WTC11 (cell line): ENCODE measurements around the gene LASP1NB.

Source experiments
- ATAC-seq: fragments of 200-7000 bp; cut with Tn5 transposase; 2 replicates; pipeline ENCODE4 v1.10.0; 2021; ENCODE audit warnings: mild to moderate bottlenecking, moderate library complexity
- CTCF ChIA-PET: fragments of 300-600 bp; sonication (Branson Sonifier 250); formaldehyde crosslinking; loops from one replicate; lab custom pipeline; 2021; ENCODE audit warnings: antibody characterized with exemption; lab: Charles Lee
- POLR2A ChIA-PET: fragments of 350-600 bp; sonication (Branson Sonifier 250); formaldehyde crosslinking; loops from one replicate; lab custom pipeline; 2021; ENCODE audit warnings: antibody characterized with exemption; lab: Charles Lee
- DNase-seq: peaks from one replicate; pipeline ENCODE4 v3.0.0; 2021; ENCODE audit warnings: low spot score
- H3K27ac Mint-ChIP-seq: 2 replicates; pipeline ENCODE4 v1.8.0; 2021; ENCODE audit warnings: mixed read lengths
- H3K27me3 Mint-ChIP-seq: 2 replicates; pipeline ENCODE4 v1.8.0; 2021; ENCODE audit warnings: low read depth, mild to moderate bottlenecking, moderate library complexity, mixed read lengths
- H3K36me3 Mint-ChIP-seq: 2 replicates; pipeline ENCODE4 v1.8.0; 2021; ENCODE audit warnings: mixed read lengths
- H3K4me1 Mint-ChIP-seq: 2 replicates; pipeline ENCODE4 v1.8.0; 2022; ENCODE audit warnings: mixed read lengths
- H3K4me3 Mint-ChIP-seq: 2 replicates; pipeline ENCODE4 v1.8.0; 2021; ENCODE audit warnings: mild to moderate bottlenecking, moderate library complexity, mixed read lengths
- H3K9me3 Mint-ChIP-seq: 2 replicates; pipeline ENCODE4 v1.8.0; 2021; ENCODE audit warnings: mixed read lengths
- AFF4 ChIP-seq: sonication (generic); formaldehyde crosslinking; IDR thresholded peaks from 2 replicates; pipeline ENCODE4 v1.8.1; 2023; ENCODE audit warnings: mild to moderate bottlenecking, missing genetic modification reagents, borderline replicate concordance
- CTCF ChIP-seq: fragments of 200-600 bp; IDR thresholded peaks from 2 replicates; pipeline ENCODE4 v1.8.0; 2022; ENCODE audit warnings: antibody characterized with exemption
- E2F1 ChIP-seq: sonication (generic); formaldehyde crosslinking; IDR thresholded peaks from 2 replicates; pipeline ENCODE4 v1.8.0; 2022; ENCODE audit warnings: mild to moderate bottlenecking, missing genetic modification reagents
- ETV6 ChIP-seq: sonication (generic); formaldehyde crosslinking; IDR thresholded peaks from 2 replicates; pipeline ENCODE4 v1.8.1; 2022; ENCODE audit warnings: mild to moderate bottlenecking, missing genetic modification reagents
- FOXP1 ChIP-seq: sonication (generic); formaldehyde crosslinking; IDR thresholded peaks from 2 replicates; pipeline ENCODE4 v1.8.0; 2022; ENCODE audit warnings: missing genetic modification reagents, mild to moderate bottlenecking, moderate library complexity, borderline replicate concordance
- GABPB1 ChIP-seq: sonication (generic); formaldehyde crosslinking; IDR thresholded peaks from 2 replicates; pipeline ENCODE4 v1.8.1; 2023; ENCODE audit warnings: mild to moderate bottlenecking, missing genetic modification reagents
- HMGA2 ChIP-seq: fragments of 250-450 bp; sonication (Bioruptor Pico); IDR thresholded peaks from 2 replicates; pipeline ENCODE4 v1.4.0; 2021; ENCODE audit warnings: mild to moderate bottlenecking, moderate library complexity
- HMGXB4 ChIP-seq: sonication (generic); formaldehyde crosslinking; IDR thresholded peaks from 2 replicates; pipeline ENCODE4 v1.8.1; 2023; ENCODE audit warnings: mild to moderate bottlenecking, moderate library complexity, missing genetic modification reagents
- JAZF1 ChIP-seq: fragments of 250-450 bp; sonication (Bioruptor Pico); IDR thresholded peaks from 2 replicates; pipeline ENCODE4 v1.9.0; 2021; ENCODE audit warnings: moderate library complexity, mild to moderate bottlenecking, inconsistent platforms
- NFATC4 ChIP-seq: fragments of 250-450 bp; sonication (Bioruptor Pico); IDR thresholded peaks from 2 replicates; pipeline ENCODE4 v1.9.0; 2021; ENCODE audit warnings: mild to moderate bottlenecking
- NR2C2 ChIP-seq: sonication (generic); formaldehyde crosslinking; IDR thresholded peaks from 2 replicates; pipeline ENCODE4 v1.8.0; 2022; ENCODE audit warnings: mild to moderate bottlenecking, missing genetic modification reagents
- SP1 ChIP-seq: sonication (generic); formaldehyde crosslinking; conservative IDR thresholded peaks from 2 replicates; pipeline ENCODE4 v1.8.1; 2022; ENCODE audit warnings: missing genetic modification reagents
- TEAD1 ChIP-seq: sonication (generic); formaldehyde crosslinking; IDR thresholded peaks from 2 replicates; pipeline ENCODE4 v1.8.0; 2022; ENCODE audit warnings: mild to moderate bottlenecking, missing genetic modification reagents
- ZNF121 ChIP-seq: sonication (generic); formaldehyde crosslinking; IDR thresholded peaks from 2 replicates; pipeline ENCODE4 v1.8.0; 2023; ENCODE audit warnings: missing genetic modification reagents
- ZNF232 ChIP-seq: sonication (generic); formaldehyde crosslinking; IDR thresholded peaks from 2 replicates; pipeline ENCODE4 v1.8.0; 2022; ENCODE audit warnings: mild to moderate bottlenecking, missing genetic modification reagents
- ZNF263 ChIP-seq: sonication (generic); formaldehyde crosslinking; IDR thresholded peaks from 2 replicates; pipeline ENCODE4 v1.8.1; 2022; ENCODE audit warnings: low read depth, mild to moderate bottlenecking, moderate library complexity, missing genetic modification reagents
- ZNF317 ChIP-seq: sonication (generic); formaldehyde crosslinking; IDR thresholded peaks from 2 replicates; pipeline ENCODE4 v1.8.1; 2023; ENCODE audit warnings: low read depth, mild to moderate bottlenecking, moderate library complexity, missing genetic modification reagents, borderline replicate concordance
- TF ChIP-seq, protein P1 (sequence below): sonication (generic); formaldehyde crosslinking; IDR thresholded peaks from 2 replicates; pipeline ENCODE4 v1.8.0; 2022; ENCODE audit warnings: mild to moderate bottlenecking, missing genetic modification reagents
- TF ChIP-seq, protein P2 (sequence below): sonication (generic); formaldehyde crosslinking; IDR thresholded peaks from 2 replicates; pipeline ENCODE4 v1.8.0; 2022; ENCODE audit warnings: mild to moderate bottlenecking, missing genetic modification reagents
- TF ChIP-seq, protein P3 (sequence below): sonication (generic); formaldehyde crosslinking; IDR thresholded peaks from 2 replicates; pipeline ENCODE4 v1.8.1; 2022; ENCODE audit warnings: mild to moderate bottlenecking, moderate library complexity, missing genetic modification reagents

LASP1NB gene

DNA sequence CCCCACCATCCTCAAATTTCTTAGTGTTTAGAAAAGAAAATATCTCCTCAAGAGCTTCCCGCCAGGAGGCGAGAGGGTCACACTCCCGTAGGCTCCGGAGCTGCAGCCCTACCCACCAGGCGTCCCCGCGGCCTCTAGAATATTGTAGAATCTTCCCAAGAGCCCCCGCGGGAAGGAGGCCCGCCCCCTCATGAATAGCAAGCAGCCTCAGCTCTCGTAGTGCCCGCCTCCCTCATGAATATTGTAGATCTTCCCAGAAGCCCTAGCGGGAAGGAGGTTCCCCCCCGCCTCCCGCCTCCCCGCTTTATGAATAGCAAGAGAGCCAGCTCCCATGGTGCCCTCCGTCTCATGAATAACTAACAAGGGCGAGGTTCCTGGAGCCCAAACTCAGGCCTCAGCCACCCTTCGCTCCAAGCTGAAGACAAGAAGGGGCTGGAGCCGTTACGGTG lies 41.9 kb downstream of the LASP1NB start, which contains the start of gene FBXO47:
Gene FBXO47, minus strand, starts transcription at position 114 of the 449 bp plus-strand sequence. CDS start 4,378 bp downstream, outside the sequence.
- Mint-ChIP-seq H3K27ac (peak within 1 kb of the TSS; percentile 89), H3K4me1 (peaks cover 14% of the 10 kb centered on the region), H3K4me3 (peak within 1 kb of the TSS; percentile 67), H3K36me3 (no peaks in the 10 kb centered on the region), H3K27me3 (no peaks in the 10 kb centered on the region; the same call in 1 of the 2 replicates), H3K9me3 (no peaks in the 10 kb centered on the region)
- POLR2A ChIA-PET, result interaction anchor here (0.8 to 1.2 kb wide), 3 partner anchors 98 to 168 kb away, joined by 3 to 7 read pairs (median 5); partner anchors contain the start of genes LASP1 and RPL23
- ATAC-seq, result peak; percentile 98
- TF ChIP-seq NFATC4, result no peak
- TF ChIP-seq, protein P1, sequence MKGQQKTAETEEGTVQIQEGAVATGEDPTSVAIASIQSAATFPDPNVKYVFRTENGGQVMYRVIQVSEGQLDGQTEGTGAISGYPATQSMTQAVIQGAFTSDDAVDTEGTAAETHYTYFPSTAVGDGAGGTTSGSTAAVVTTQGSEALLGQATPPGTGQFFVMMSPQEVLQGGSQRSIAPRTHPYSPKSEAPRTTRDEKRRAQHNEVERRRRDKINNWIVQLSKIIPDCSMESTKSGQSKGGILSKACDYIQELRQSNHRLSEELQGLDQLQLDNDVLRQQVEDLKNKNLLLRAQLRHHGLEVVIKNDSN, result no peak
- peak; percentile 73 for TF ChIP-seq SP1
- TF ChIP-seq, protein P2, sequence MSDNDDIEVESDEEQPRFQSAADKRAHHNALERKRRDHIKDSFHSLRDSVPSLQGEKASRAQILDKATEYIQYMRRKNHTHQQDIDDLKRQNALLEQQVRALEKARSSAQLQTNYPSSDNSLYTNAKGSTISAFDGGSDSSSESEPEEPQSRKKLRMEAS (CRISPR knock-in tag), result peak; percentile 36; the same call in 1 of the 2 replicates
- peak; percentile 40; the same call in 1 of the 2 replicates for TF ChIP-seq FOXP1 (CRISPR knock-in tag)
- TF ChIP-seq ETV6 (CRISPR knock-in tag), result 0 out of 2 replicates have a peak, but pooled peaks have one; percentile 49
- 0 out of 2 replicates have a peak, but pooled peaks have one; percentile 31 for TF ChIP-seq ZNF232 (CRISPR knock-in tag)
- TF ChIP-seq TEAD1 (CRISPR knock-in tag), result peak; percentile 16; the same call in 1 of the 2 replicates
- TF ChIP-seq, protein P3, sequence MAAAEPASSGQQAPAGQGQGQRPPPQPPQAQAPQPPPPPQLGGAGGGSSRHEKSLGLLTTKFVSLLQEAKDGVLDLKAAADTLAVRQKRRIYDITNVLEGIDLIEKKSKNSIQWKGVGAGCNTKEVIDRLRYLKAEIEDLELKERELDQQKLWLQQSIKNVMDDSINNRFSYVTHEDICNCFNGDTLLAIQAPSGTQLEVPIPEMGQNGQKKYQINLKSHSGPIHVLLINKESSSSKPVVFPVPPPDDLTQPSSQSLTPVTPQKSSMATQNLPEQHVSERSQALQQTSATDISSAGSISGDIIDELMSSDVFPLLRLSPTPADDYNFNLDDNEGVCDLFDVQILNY (CRISPR knock-in tag), result peak; percentile 71; the same call in 1 of the 2 replicates
- DNase-seq, result peak; percentile 96
- CTCF ChIA-PET, result interaction anchor here (0.5 to 2.4 kb wide), 26 partner anchors 16 to 273 kb away, joined by 3 to 30 read pairs (median 4); partner anchors contain the start of genes LASP1NB, PLXDC1 and RPL23

- ChIA-PET POLR2A (no interaction called here), CTCF (no interaction called here)
- H3K9me3 Mint-ChIP-seq, result no peaks in the 10 kb centered on the region
- DNase-seq, result no peak
- no peak overlapping the region for H3K4me3 Mint-ChIP-seq
- H3K27me3 Mint-ChIP-seq, result no peaks in the 10 kb centered on the region; the same call in 1 of the 2 replicates
- H3K27ac Mint-ChIP-seq, result no peak overlapping the region
- no peaks in the 10 kb centered on the region for H3K36me3 Mint-ChIP-seq
- H3K4me1 Mint-ChIP-seq, result peaks cover 18% of the 10 kb centered on the region
- no peak for ATAC-seq
- no peak for TF ChIP-seq NR2C2 (CRISPR knock-in tag)
Observed at GRCh38 chr17:38969281-38969680, 43.9 kb downstream of the LASP1NB start.

DNA sequence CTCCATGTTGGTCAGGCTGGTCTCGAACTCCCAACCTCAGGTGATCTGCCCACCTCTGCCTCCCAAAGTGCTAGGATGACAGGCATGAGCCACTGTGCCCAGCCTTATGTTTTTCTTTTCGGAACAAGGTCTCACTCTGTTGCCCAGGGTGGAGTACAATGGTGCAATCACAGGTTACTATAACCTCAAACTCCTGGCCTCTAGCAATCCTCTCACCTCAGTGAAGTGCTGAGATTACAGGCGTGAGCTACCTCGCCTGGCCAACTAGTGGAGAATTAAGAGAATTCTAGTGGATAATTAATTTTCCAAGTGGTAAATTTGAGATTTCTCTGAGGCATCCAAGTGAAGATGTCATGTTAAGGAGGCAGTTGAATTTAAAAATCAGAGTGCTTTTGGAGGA lies 44.7 kb downstream of the LASP1NB start:
- Mint-ChIP-seq H3K27me3 (no peaks in the 10 kb centered on the region; the same call in 1 of the 2 replicates), H3K4me3 (no peak overlapping the region), H3K27ac (no peak overlapping the region), H3K9me3 (no peaks in the 10 kb centered on the region), H3K36me3 (no peaks in the 10 kb centered on the region), H3K4me1 (peaks cover 18% of the 10 kb centered on the region)
- DNase-seq, result no peak
- ATAC-seq, result no peak
- CTCF ChIA-PET, result interaction anchor here (0.6 to 5.0 kb wide), 13 partner anchors 11 to 236 kb away, joined by 3 to 27 read pairs (median 4); partner anchors contain the start of gene LASP1NB
- POLR2A ChIA-PET, result no interaction called here
- no peak for TF ChIP-seq ZNF121 (CRISPR knock-in tag)
- no peak for TF ChIP-seq HMGA2
- no peak for TF ChIP-seq CTCF
- no peak for TF ChIP-seq E2F1
- no peak for TF ChIP-seq NFATC4
- TF ChIP-seq, protein P1, result no peak
- TF ChIP-seq HMGXB4 (CRISPR knock-in tag), result no peak
- TF ChIP-seq GABPB1 (CRISPR knock-in tag), result no peak
- TF ChIP-seq JAZF1, result no peak
- TF ChIP-seq AFF4, result no peak
- TF ChIP-seq ZNF263 (CRISPR knock-in tag), result no peak
- no peak for TF ChIP-seq TEAD1 (CRISPR knock-in tag)
- no peak for TF ChIP-seq ZNF317 (CRISPR knock-in tag)
